Measurements from ENCODE around the gene AP3S2. TPM values are rescaled to one million over a fixed set of nuclear protein-coding genes. Genes with fewer than 3 reads are reported as not detected.

The AP3S2 gene
- total RNA-seq, 1 experiment from 2014 or later: 35.7 TPM

GRCh38 chr15:89824607-89824867 lies 69.3 kb downstream of the AP3S2 start:
- no peak for ATAC-seq
- H3K36me3 Mint-ChIP-seq: no peaks in the 10 kb centered on the region
- ChIA-PET POLR2A (no interaction called here), CTCF (no interaction called here)
- H3K27ac Mint-ChIP-seq: no peak overlapping the region
- H3K4me3 Mint-ChIP-seq: no peak overlapping the region
- no peaks in the 10 kb centered on the region for H3K27me3 Mint-ChIP-seq (ENCODE audit: low read depth)
- no peak for TF ChIP-seq ZNF317 (CRISPR knock-in tag; IDR thresholded peaks at IDR 0.05; ENCODE audit: borderline replicate concordance, low read depth)
- TF ChIP-seq USF2 (CRISPR knock-in tag; IDR thresholded peaks at IDR 0.05): no peak
- no peak for TF ChIP-seq CREB1 (CRISPR knock-in tag; IDR thresholded peaks at IDR 0.05)
- no peak for TF ChIP-seq SMAD4 (CRISPR knock-in tag; IDR thresholded peaks at IDR 0.05)
- no peak for TF ChIP-seq E2F1 (CRISPR knock-in tag; IDR thresholded peaks at IDR 0.05)
- no peak for TF ChIP-seq GRHL2 (CRISPR knock-in tag; IDR thresholded peaks at IDR 0.05; ENCODE audit: insufficient replicate concordance, severe bottlenecking)
- no peak for TF ChIP-seq NFYB (CRISPR knock-in tag; conservative IDR thresholded peaks at IDR 0.05; ENCODE audit: low read depth)
- no peak for TF ChIP-seq IRF2 (CRISPR knock-in tag; IDR thresholded peaks at IDR 0.05; ENCODE audit: borderline replicate concordance, low read depth)
- TF ChIP-seq SMAD3 (CRISPR knock-in tag; IDR thresholded peaks at IDR 0.05; ENCODE audit: borderline replicate concordance): no peak
- TF ChIP-seq NR3C1 (CRISPR knock-in tag; conservative IDR thresholded peaks at IDR 0.05; ENCODE audit: low read depth): no peak
- TF ChIP-seq ZNF671 (CRISPR knock-in tag; IDR thresholded peaks at IDR 0.05): no peak
- no peak for TF ChIP-seq ETV6 (CRISPR knock-in tag; IDR thresholded peaks at IDR 0.05)
- TF ChIP-seq RORB (CRISPR knock-in tag; IDR thresholded peaks at IDR 0.05): no peak
- no peak for TF ChIP-seq ZNF263 (CRISPR knock-in tag; IDR thresholded peaks at IDR 0.05; ENCODE audit: low read depth)
- no peak for TF ChIP-seq FOXP4 (CRISPR knock-in tag; IDR thresholded peaks at IDR 0.05)
- no peak for TF ChIP-seq ZNF396 (CRISPR knock-in tag; IDR thresholded peaks at IDR 0.05; ENCODE audit: borderline replicate concordance)
- TF ChIP-seq ZNF416 (CRISPR knock-in tag; IDR thresholded peaks at IDR 0.05): no peak
- TF ChIP-seq CDX4 (CRISPR knock-in tag; IDR thresholded peaks at IDR 0.05; ENCODE audit: borderline replicate concordance): no peak
- H3K4me1 Mint-ChIP-seq: peaks cover 12% of the 10 kb centered on the region
- DNase-seq (ENCODE audit: low spot score): no peak
- H3K9me3 Mint-ChIP-seq: no peaks in the 10 kb centered on the region

- no peak for ATAC-seq
- Mint-ChIP-seq H3K4me1 (peaks cover 10% of the 10 kb centered on the region), H3K27me3 (ENCODE audit: low read depth) (no peaks in the 10 kb centered on the region), H3K9me3 (no peaks in the 10 kb centered on the region), H3K27ac (no peak overlapping the region), H3K36me3 (no peaks in the 10 kb centered on the region), H3K4me3 (no peak overlapping the region)
- no peak for DNase-seq (ENCODE audit: low spot score)
- POLR2A ChIA-PET: no interaction called here
- no peak for TF ChIP-seq MAX (CRISPR knock-in tag; IDR thresholded peaks at IDR 0.05)
- CTCF ChIA-PET: interaction anchor here (1.0 to 1.9 kb wide), 2 partner anchors 51 to 63 kb away, joined by 5 to 9 read pairs; no protein-coding TSS in a partner anchor
Observed at GRCh38 chr15:89823836-89824606, 69.8 kb downstream of the AP3S2 start.
